Naive B cell (primary cell): ENCODE measurements around the gene CPA4. TPM values are rescaled to one million over a fixed set of nuclear protein-coding genes. Genes with fewer than 3 reads are reported as not detected.

Experiments used
- ATAC-seq, 2 donors: fragments of 150-1000 bp; cut with Tn5 transposase; 2 replicates each; pipeline ENCODE4 v1.10.0; 2021; ENCODE audit warnings: low read depth in 2 of 2, mild to moderate bottlenecking in 2 of 2, moderate library complexity in 2 of 2
- DNase-seq: peaks from one replicate; pipeline ENCODE4 v3.0.0; 2022
- H3K27ac Mint-ChIP-seq, 6 donors: one replicate each; pipeline ENCODE4 v1.8.0; 2020 to 2022; ENCODE audit warnings: mild to moderate bottlenecking in 6 of 6, mixed read lengths in 6 of 6, moderate library complexity in 5 of 6, inconsistent platforms in 2 of 6
- H3K27me3 Mint-ChIP-seq, 3 donors: one replicate each; pipeline ENCODE4 v1.8.0; 2021 to 2022; ENCODE audit warnings: mixed read lengths in 3 of 3, mild to moderate bottlenecking in 1 of 3
- H3K36me3 Mint-ChIP-seq, 2 donors: one replicate each; pipeline ENCODE4 v1.8.0; 2020 to 2022; ENCODE audit warnings: mixed read lengths in 2 of 2, inconsistent platforms in 1 of 2, mild to moderate bottlenecking in 1 of 2
- H3K4me1 Mint-ChIP-seq, 3 donors: one replicate each; pipeline ENCODE4 v1.8.0; 2020 to 2022; ENCODE audit warnings: mixed read lengths in 3 of 3, inconsistent platforms in 1 of 3, mild to moderate bottlenecking in 1 of 3, moderate library complexity in 1 of 3
- H3K4me3 Mint-ChIP-seq, 8 donors: one replicate each; pipeline ENCODE4 v1.8.0; 2020 to 2022; ENCODE audit warnings: mild to moderate bottlenecking in 8 of 8, mixed read lengths in 8 of 8, moderate library complexity in 8 of 8, inconsistent platforms in 2 of 8
- H3K9me3 Mint-ChIP-seq, 7 donors: one replicate each; pipeline ENCODE4 v1.8.0; 2020 to 2022; ENCODE audit warnings: mixed read lengths in 7 of 7, mild to moderate bottlenecking in 5 of 7, inconsistent platforms in 2 of 7, moderate library complexity in 1 of 7
- polyA plus RNA-seq, 6 donors: library from polyadenylated mRNA; unstranded; fragments of 300-500 nt; fragmentation: Illumina TruSeq; gene quantifications; one replicate each; pipeline ENCODE4 v1.2.3, GENCODE V29; 2021; ENCODE audit warnings: low read depth in 6 of 6

The CPA4 gene
- polyA plus RNA-seq, 6 donors from 2014 or later, result not detected

DNA sequence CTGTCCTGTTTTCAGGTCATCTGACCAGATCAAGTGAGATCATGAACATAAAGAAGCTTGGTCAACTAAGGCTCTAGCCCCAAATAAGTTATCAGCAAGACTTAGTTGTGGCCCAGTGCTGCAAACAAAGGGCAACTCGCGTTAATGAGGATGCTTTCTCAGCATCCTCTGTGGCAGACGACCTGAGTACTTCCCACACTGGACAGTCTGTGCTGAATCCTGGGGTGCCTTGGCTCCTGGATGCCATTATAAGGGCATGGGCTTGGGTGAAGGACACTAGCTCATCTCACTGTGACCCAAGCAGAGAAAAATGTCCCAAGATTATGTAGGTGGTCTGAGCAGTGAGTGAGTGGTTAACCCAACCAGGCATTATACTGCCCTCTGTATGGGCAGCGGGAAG, 65.5 kb downstream of the CPA4 start:
- Mint-ChIP-seq H3K4me1 (no peaks in the 10 kb centered on the region), H3K27me3 (no peaks in the 10 kb centered on the region), H3K36me3 (peaks cover 4 to 14% of the 10 kb centered on the region in 2 donors), H3K9me3 (peaks cover 3 to 27% (median 14%) of the 10 kb centered on the region in 7 donors), H3K4me3 (no peak overlapping the region), H3K27ac (peak overlapping the region in 1 of 6 donors; percentile 47)
- no peak for ATAC-seq
- no peak for DNase-seq

DNA sequence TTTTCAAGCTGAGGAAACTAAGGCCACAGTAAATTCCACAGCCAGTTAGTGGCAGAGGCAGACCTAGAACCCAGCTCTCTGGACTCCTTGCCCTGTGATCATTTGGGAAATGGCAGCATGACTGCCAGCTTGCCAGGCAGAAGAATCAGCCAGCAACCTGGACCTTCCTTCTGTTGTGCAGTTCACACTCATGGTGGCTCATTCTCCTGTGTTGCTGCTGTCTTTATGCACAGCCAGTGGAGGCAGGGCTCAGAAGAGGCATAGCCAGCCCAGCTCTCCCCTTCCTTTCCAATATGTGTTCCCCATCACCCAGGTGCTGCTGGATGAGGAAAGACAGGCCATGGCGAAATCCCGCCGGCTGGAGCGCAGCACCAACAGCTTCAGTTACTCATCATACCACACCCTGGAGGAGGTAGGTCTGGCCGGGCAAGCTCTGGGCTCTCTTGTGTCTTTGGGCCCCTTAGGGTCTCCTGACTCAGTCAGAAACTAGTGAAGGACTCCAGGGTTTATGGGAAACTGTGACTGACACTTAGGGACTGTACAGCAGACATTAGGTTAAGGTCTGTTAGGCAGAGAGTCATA, 66.4 kb downstream of the CPA4 start:
- Mint-ChIP-seq H3K4me1 (no peaks in the 10 kb centered on the region), H3K36me3 (peaks cover 4 to 14% of the 10 kb centered on the region in 2 donors), H3K9me3 (peaks cover 3 to 27% (median 14%) of the 10 kb centered on the region in 7 donors), H3K4me3 (peak overlapping the region in 1 of 8 donors; percentile 52), H3K27me3 (no peaks in the 10 kb centered on the region), H3K27ac (no peak overlapping the region)
- DNase-seq (no peak), ATAC-seq (no peak)

DNA sequence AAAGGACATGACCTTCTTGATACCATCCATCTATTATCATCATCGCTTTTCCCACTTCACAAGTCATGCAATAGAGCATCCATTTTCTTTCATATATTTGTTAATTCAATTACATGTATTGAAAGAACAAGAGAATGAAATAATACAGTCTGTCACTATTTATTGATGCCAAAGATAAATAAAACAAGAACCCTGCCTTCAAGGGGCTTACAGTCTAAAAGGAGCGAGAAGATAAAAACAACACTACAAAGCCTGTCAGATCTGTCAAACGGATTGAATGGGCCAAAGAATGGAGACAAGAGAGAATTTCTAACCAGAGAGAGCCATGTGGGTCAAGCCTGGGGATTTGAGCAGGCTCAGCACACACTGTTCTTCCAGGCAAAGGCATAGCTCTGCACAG, 67.6 kb downstream of the CPA4 start:
- no peak for ATAC-seq
- no peaks in the 10 kb centered on the region for H3K27me3 Mint-ChIP-seq
- no peak for DNase-seq
- no peaks in the 10 kb centered on the region for H3K4me1 Mint-ChIP-seq
- H3K9me3 Mint-ChIP-seq, result peaks cover 3 to 27% (median 14%) of the 10 kb centered on the region in 7 donors
- H3K27ac Mint-ChIP-seq, result no peak overlapping the region
- H3K4me3 Mint-ChIP-seq, result no peak overlapping the region
- peaks cover 4 to 14% of the 10 kb centered on the region in 2 donors for H3K36me3 Mint-ChIP-seq

DNA sequence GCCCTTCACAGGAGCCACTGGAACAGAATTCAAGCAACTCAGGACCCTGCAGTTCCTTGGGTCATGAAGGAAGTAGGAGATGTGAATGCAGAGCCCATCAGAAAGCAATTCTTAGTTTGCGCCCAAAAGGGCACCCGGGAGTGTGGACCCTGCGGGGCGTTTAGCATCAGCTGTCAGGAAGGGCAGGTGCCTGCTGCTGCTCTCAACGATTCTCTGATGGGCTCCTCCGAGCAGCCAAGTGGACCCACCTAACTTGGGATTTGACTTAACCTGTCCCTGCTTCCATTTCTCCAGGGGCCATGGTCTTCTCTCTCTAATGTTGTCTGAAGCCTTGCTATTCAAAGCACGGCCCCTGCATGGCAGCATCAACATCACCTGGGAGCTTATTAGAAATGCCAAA, 68.7 kb downstream of the CPA4 start:
- peaks cover 4 to 14% of the 10 kb centered on the region in 2 donors for H3K36me3 Mint-ChIP-seq
- H3K4me3 Mint-ChIP-seq, result no peak overlapping the region
- H3K27ac Mint-ChIP-seq, result no peak overlapping the region
- H3K4me1 Mint-ChIP-seq, result no peaks in the 10 kb centered on the region
- no peaks in the 10 kb centered on the region for H3K27me3 Mint-ChIP-seq
- H3K9me3 Mint-ChIP-seq, result peaks cover 3 to 27% (median 14%) of the 10 kb centered on the region in 7 donors
- DNase-seq (no peak), ATAC-seq (no peak)

DNA sequence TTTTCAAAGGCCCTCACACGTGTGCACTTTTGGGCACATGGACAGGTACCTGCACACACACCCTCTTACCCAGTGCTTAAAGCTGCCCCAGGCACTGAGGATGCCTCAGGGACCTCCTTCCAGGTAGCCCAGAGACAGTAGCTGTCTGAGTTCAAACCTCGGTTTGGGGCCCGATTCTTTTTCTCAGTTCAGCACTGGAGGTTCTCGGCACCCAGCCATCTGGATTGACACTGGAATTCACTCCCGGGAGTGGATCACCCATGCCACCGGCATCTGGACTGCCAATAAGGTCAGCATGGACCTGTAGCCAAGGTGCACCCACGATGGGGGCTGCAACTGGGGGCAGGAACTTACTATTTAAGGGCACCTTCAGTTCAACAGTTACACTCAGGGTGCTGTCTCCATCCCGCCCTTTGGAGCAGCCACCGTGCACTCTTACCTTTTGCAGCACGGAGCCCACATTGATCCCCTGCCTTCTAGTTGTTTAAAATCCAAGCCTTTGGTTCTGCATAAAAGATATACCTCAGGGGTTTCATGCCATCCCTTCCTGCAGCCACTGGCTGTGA, 69.4 kb downstream of the CPA4 start:
- H3K36me3 Mint-ChIP-seq, result peaks cover 4 to 14% of the 10 kb centered on the region in 2 donors
- no peaks in the 10 kb centered on the region for H3K27me3 Mint-ChIP-seq
- ATAC-seq (no peak), DNase-seq (no peak)
- H3K4me3 Mint-ChIP-seq, result no peak overlapping the region
- no peak overlapping the region for H3K27ac Mint-ChIP-seq
- H3K9me3 Mint-ChIP-seq, result peaks cover 3 to 27% (median 14%) of the 10 kb centered on the region in 7 donors
- H3K4me1 Mint-ChIP-seq, result no peaks in the 10 kb centered on the region

DNA sequence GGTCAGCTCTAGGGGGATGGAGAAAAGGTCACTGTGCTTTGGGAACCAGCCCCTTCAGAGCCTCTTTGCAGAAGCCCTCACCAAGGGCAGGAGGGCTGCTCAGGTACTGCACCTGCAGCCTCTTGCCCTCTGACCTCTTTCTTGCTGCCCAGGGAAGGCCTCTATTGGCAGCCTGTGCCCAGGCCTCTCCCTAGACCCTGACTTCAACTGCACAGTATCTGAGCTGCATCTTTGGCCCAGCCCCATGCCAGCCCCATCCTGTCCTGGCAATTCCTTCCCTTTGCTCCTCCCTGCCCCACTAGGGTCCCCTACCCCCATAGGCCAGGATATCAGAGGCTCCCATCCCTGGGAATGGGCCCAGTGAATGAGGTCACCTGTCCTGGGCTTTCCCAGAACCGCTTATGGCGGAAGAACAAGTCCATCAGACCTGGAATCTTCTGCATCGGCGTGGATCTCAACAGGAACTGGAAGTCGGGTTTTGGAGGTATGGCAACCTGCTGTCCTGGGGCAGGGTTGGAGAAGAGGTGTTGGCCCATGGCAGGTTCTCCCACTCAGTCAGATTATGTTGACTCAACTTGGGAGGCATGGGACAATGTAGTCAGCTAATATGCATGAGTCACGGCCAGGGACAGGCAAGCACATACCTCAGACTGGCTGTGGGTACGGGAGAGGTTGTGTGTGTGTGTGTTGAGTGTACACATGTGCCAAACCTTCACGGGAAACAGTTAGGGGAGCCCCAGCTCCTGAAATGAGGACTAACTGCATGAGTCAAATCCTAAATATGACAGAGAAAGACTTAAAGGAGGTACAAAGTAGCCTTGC, 70.3 kb downstream of the CPA4 start:
- Mint-ChIP-seq H3K4me3 (no peak overlapping the region), H3K4me1 (no peaks in the 10 kb centered on the region), H3K36me3 (peaks cover 4 to 14% of the 10 kb centered on the region in 2 donors), H3K9me3 (peaks cover 3 to 25% (median 14%) of the 10 kb centered on the region in 7 donors), H3K27me3 (no peaks in the 10 kb centered on the region), H3K27ac (no peak overlapping the region)
- ATAC-seq (no peak), DNase-seq (no peak)

DNA sequence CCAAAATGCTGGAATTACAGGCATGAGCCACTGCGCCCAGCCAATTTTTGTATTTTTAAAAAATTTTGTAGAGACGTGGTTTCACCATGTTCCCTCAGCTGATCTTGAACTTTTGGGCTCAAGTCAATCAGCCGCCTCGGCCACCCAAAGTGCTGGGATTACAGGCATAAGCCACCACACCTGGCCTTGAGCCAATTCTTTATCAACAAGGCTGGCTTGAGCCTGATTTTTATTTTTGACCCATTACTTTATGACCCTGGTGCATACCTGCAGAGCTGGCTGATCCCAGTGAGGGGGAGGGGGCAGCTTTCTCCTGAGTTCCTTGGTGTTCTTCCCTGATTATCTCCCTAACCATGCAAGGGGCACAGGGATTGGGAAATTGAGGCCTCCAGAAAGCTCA, 71.5 kb downstream of the CPA4 start:
- ATAC-seq, result no peak
- Mint-ChIP-seq H3K36me3 (peaks cover 3% of the 10 kb centered on the region in 2 donors), H3K9me3 (peaks cover 0 to 13% (median 10%) of the 10 kb centered on the region in 7 donors), H3K27ac (no peak overlapping the region), H3K27me3 (no peaks in the 10 kb centered on the region), H3K4me1 (peaks cover 0 to 2% (median 0%) of the 10 kb centered on the region in 3 donors), H3K4me3 (no peak overlapping the region)
- no peak for DNase-seq

DNA sequence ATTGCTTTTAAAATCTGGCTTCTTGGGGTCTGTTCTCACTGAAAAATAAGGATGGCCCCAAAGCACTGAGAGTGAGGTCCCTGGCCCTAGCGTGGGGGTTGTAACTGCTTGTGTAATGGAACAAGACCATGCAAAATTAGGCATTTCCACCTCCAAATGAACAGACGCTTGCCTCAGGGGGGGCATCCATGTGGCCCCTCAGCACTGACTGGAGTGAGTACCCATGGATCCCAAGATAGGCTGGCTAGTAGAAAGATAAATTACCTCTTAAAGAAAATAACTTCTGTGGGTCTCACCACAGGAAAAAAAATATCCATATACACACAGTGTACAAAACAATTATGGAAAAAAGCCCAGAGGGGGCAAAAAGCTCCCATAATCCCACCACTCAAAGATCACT, 72.1 kb downstream of the CPA4 start:
- Mint-ChIP-seq H3K4me3 (no peak overlapping the region), H3K36me3 (no peaks in the 10 kb centered on the region), H3K27me3 (no peaks in the 10 kb centered on the region), H3K27ac (no peak overlapping the region), H3K9me3 (peaks cover 0 to 7% (median 5%) of the 10 kb centered on the region in 7 donors), H3K4me1 (peaks cover 0 to 3% (median 0%) of the 10 kb centered on the region in 3 donors)
- no peak for DNase-seq
- no peak for ATAC-seq

DNA sequence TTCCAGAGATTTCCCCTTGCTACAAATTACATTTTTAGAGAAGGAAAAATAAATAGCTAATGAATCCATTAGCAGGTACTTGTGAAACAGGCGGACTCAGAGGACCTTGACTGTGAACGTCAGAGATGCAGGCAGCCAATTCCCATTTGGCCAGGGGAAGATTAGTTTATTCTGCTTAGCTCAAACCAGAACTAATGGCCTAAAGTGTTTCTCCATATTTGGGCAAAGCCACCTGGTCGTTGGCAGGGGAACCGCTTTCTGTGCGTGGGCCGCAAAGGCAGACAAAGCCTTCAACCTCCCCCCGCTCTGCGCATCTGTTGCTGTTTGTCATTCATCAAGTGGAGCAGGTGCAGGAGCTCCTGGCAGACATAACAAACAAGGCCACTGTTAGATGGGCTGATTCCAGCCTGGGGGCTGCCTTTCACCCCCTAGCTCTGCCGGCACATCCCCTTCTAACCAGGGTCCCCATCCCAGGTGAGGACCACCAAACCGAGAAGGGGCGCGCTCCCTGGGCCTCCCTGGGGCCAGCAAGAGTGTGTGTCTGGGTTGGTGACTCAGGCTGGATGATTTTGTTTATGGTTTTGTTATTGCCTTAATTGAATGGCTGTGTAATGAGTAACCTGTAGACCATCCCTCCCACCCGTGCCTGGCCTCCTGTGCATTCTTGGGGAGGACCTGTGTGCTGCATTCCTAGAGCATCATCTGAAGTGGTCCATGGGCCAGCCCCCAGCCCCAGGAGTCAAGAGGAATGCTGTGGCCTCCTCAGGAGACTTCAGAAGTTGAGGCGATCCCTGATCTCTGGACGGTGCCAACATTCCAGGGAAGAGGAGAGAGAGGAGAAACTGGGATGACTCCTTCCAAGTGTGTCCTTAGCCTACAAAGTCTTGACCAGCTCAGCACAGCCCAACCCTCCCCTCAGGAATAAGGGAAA, 72.8 kb downstream of the CPA4 start:
- peaks cover 0 to 3% (median 0%) of the 10 kb centered on the region in 3 donors for H3K4me1 Mint-ChIP-seq
- no peaks in the 10 kb centered on the region for H3K27me3 Mint-ChIP-seq
- DNase-seq (no peak), ATAC-seq (no peak)
- H3K36me3 Mint-ChIP-seq, result no peaks in the 10 kb centered on the region
- H3K27ac Mint-ChIP-seq, result no peak overlapping the region
- H3K9me3 Mint-ChIP-seq, result peaks cover 0 to 4% (median 0%) of the 10 kb centered on the region in 7 donors
- no peak overlapping the region for H3K4me3 Mint-ChIP-seq

DNA sequence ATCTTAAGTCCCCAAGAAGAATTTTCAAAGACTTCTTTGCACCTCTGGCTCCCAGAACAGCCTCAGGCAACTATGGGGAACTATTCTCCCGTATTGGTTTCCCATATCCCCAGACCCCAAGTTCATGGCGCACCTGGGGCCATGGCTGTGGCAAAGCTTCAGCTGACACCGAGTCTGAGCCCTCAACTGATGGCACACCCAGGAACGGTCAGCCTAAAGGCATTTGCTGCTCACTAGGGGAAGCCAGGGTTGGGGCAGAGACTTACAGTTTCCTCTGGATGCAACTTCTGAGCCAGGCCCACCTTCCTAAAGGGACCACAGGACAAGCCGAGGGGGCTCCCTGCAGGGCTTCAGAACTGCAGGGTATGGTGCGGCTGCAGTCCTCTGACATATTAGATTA, 73.6 kb downstream of the CPA4 start:
- Mint-ChIP-seq H3K27me3 (no peaks in the 10 kb centered on the region), H3K4me1 (peaks cover 0 to 3% (median 0%) of the 10 kb centered on the region in 3 donors), H3K36me3 (no peaks in the 10 kb centered on the region), H3K4me3 (no peak overlapping the region), H3K27ac (no peak overlapping the region), H3K9me3 (no peaks in the 10 kb centered on the region)
- ATAC-seq (no peak), DNase-seq (no peak)

DNA sequence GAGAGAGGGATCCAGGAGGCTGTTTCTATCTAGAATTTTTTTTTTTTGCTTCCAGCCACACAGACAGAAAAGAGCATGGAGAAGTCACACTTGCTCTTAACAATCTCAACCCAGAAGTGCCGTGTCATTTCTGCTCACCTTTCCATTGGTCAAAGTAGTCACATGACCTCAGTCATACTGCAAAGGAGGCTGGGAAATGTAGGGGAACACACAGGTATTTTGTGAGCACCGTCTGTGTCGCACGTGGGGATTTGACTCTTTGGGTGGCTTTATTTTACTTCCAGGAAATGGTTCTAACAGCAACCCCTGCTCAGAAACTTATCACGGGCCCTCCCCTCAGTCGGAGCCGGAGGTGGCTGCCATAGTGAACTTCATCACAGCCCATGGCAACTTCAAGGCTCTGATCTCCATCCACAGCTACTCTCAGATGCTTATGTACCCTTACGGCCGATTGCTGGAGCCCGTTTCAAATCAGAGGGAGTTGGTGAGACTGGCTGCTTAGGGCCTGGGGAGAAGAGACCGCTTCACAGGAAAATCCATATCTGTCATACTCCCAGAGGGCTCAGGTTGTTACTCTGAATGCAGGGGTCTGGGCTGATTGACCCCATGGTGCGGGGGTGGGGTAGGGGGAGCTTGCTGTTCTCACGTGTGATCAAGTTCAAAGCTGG, 74.3 kb downstream of the CPA4 start:
- Mint-ChIP-seq H3K4me3 (no peak overlapping the region), H3K36me3 (no peaks in the 10 kb centered on the region), H3K27me3 (peaks cover 0 to 4% (median 0%) of the 10 kb centered on the region in 3 donors), H3K9me3 (no peaks in the 10 kb centered on the region), H3K4me1 (peaks cover 0 to 3% (median 0%) of the 10 kb centered on the region in 3 donors), H3K27ac (no peak overlapping the region)
- ATAC-seq (no peak), DNase-seq (no peak)

DNA sequence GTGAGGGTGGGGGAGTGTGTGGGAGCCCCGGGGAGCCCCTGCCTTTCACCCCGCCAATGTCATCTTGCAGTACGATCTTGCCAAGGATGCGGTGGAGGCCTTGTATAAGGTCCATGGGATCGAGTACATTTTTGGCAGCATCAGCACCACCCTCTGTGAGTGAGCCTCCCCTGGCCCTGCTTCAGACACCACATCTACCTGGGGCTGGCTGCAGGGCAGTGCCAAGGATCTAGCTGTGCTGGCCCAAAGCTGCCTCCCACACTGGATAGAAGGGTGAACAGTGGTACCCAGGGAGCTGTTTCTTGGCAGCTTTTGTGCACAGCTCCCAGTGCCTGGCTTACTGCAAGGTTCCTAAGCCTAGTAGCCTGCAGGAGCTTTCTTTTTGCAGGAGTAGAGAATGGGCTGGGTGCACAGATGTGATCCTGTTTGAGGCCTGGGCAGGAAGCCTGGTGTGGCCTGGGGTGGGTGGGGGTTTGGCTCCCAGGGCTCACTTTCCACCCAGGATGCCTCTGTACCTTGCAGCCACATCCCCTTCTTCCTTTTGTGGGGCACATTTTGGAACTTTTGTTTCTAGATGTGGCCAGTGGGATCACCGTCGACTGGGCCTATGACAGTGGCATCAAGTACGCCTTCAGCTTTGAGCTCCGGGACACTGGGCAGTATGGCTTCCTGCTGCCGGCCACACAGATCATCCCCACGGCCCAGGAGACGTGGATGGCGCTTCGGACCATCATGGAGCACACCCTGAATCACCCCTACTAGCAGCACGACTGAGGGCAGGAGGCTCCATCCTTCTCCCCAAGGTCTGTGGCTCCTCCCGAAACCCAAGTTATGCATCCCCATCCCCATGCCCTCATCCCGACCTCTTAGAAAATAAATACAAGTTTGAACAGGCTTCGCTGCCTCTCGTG, 75.1 kb downstream of the CPA4 start:
- H3K36me3 Mint-ChIP-seq, result no peaks in the 10 kb centered on the region
- H3K27ac Mint-ChIP-seq, result no peak overlapping the region
- H3K4me3 Mint-ChIP-seq, result no peak overlapping the region
- H3K9me3 Mint-ChIP-seq, result no peaks in the 10 kb centered on the region
- DNase-seq, result no peak
- peaks cover 0 to 5% (median 0%) of the 10 kb centered on the region in 3 donors for H3K27me3 Mint-ChIP-seq
- H3K4me1 Mint-ChIP-seq, result peaks cover 0 to 3% (median 0%) of the 10 kb centered on the region in 3 donors
- no peak for ATAC-seq
